ENCODE data around the gene MAP2K1.
"Not testable (repeated sequence)": the region's sequence is repeated elsewhere in the genome, so short reads cannot be mapped to it uniquely, and the experiment has no call there.

Gene MAP2K1

GRCh38 chr15:66481107-66481856 lies 94.6 kb downstream of the MAP2K1 start:
- no peak for DNase-seq

- DNase-seq = no peak
Observed at GRCh38 chr15:66482539-66482938, 95.8 kb downstream of the MAP2K1 start.

GRCh38 chr15:66483131-66483566 lies 96.4 kb downstream of the MAP2K1 start:
- DNase-seq = peak; percentile 57

GRCh38 chr15:66484539-66485112 lies 97.9 kb downstream of the MAP2K1 start:
- DNase-seq = peak; percentile 8

GRCh38 chr15:66486887-66487286 lies 100.2 kb downstream of the MAP2K1 start:
- no peak for DNase-seq

- no peak for DNase-seq
Observed at GRCh38 chr15:66488525-66488924, 101.8 kb downstream of the MAP2K1 start.

- no peak for DNase-seq
Observed at GRCh38 chr15:66489179-66489791, 102.6 kb downstream of the MAP2K1 start.

- DNase-seq = no peak
Observed at GRCh38 chr15:66491846-66492245, 105.1 kb downstream of the MAP2K1 start.

- no peak for DNase-seq
Observed at GRCh38 chr15:66494262-66494661, 107.5 kb downstream of the MAP2K1 start.

- no peak for DNase-seq
Observed at GRCh38 chr15:66496951-66497501, 110.3 kb downstream of the MAP2K1 start.

- peak; percentile 77 for DNase-seq
Observed at GRCh38 chr15:66497502-66498455, 111.1 kb downstream of the MAP2K1 start, which contains the start of gene SNAPC5. TSS of gene SNAPC5 (minus strand) at chr15:66497762. CDS start at chr15:66497731, 31 bp downstream.

- peak; percentile 14 for DNase-seq
Observed at GRCh38 chr15:66498501-66499386, 112.0 kb downstream of the MAP2K1 start.

GRCh38 chr15:66500346-66500745 lies 113.6 kb downstream of the MAP2K1 start:
- not testable (repeated sequence) for DNase-seq

- no peak for DNase-seq
Observed at GRCh38 chr15:66502491-66502890, 115.8 kb downstream of the MAP2K1 start.

- DNase-seq = not testable (repeated sequence)
Observed at GRCh38 chr15:66503041-66503648, 116.4 kb downstream of the MAP2K1 start.

- no peak for DNase-seq
Observed at GRCh38 chr15:66503780-66504562, 117.3 kb downstream of the MAP2K1 start.

GRCh38 chr15:66504563-66505429 lies 118.1 kb downstream of the MAP2K1 start, which contains the start of the genes RPL4 and ZWILCH:
TSS of gene RPL4 (minus strand) at chr15:66504855. CDS start at chr15:66504790, 65 bp downstream.
TSS of gene ZWILCH (plus strand) at chr15:66505326. CDS start at chr15:66505339, 13 bp downstream.
- DNase-seq = peak; percentile 68

GRCh38 chr15:66505430-66505811 lies 118.7 kb downstream of the MAP2K1 start:
- DNase-seq = no peak

- no peak for DNase-seq
Observed at GRCh38 chr15:66505818-66506217, 119.1 kb downstream of the MAP2K1 start.
